Thyroid gland (tissue), 4 donors: ENCODE measurements around the gene LSAMP.

Source experiments
- CTCF ChIP-seq, 6 experiments: fragments of 200-600 bp in 3 of 6; fragments of 450-650 bp in 3 of 6; sonication (generic) in 3 of 6; IDR thresholded peaks; one replicate each; pipeline ENCODE4 v1.5.1; 2016 to 2019; ENCODE audit warnings: antibody characterized with exemption in 6 of 6, mild to moderate bottlenecking in 2 of 6, inconsistent platforms in 1 of 6, moderate library complexity in 1 of 6
- POLR2A ChIP-seq, 2 donors: fragments of 450-650 bp; IDR thresholded peaks; one replicate each; pipeline ENCODE4 v1.6.1; 2017; ENCODE audit warnings: antibody characterized with exemption in 2 of 2, mild to moderate bottlenecking in 2 of 2, moderate library complexity in 1 of 2

GRCh38 chr3:116155841-116156240 lies 289.4 kb downstream of the LSAMP start:
- TF ChIP-seq POLR2A (IDR thresholded peaks at IDR 0.05): no peak
- no peak for TF ChIP-seq CTCF (IDR thresholded peaks at IDR 0.05)
